GM21825 (cell line): ENCODE results near the gene MCF2L.
"Not testable (repeated sequence)": the region's sequence is repeated elsewhere in the genome, so short reads cannot be mapped to it uniquely, and the experiment has no call there.

Source experiments
- ATAC-seq: cut with Tn5 transposase; IDR thresholded peaks from one replicate; pipeline ENCODE4 v1.9.1; 2021; ENCODE audit warnings: mild to moderate bottlenecking, moderate library complexity; ENCODE audit not compliant: unreplicated experiment

The MCF2L gene

GRCh38 chr13:113092776-113093579 lies 124.0 kb downstream of the MCF2L start:
- no peak for ATAC-seq

- ATAC-seq = no peak
Observed at GRCh38 chr13:113093580-113094409, 124.8 kb downstream of the MCF2L start.

- ATAC-seq = no peak
Observed at GRCh38 chr13:113094410-113094800, 125.4 kb downstream of the MCF2L start.

GRCh38 chr13:113095146-113096051 lies 126.4 kb downstream of the MCF2L start:
- no peak for ATAC-seq

- no peak for ATAC-seq
Observed at GRCh38 chr13:113096052-113096744, 127.2 kb downstream of the MCF2L start.

GRCh38 chr13:113096745-113097305 lies 127.8 kb downstream of the MCF2L start:
- no peak for ATAC-seq

GRCh38 chr13:113097651-113098050 lies 128.6 kb downstream of the MCF2L start:
- no peak for ATAC-seq

GRCh38 chr13:113098162-113098732 lies 129.2 kb downstream of the MCF2L start:
- ATAC-seq = no peak

- no peak for ATAC-seq
Observed at GRCh38 chr13:113099142-113099541, 130.1 kb downstream of the MCF2L start.

GRCh38 chr13:113102302-113102701 lies 133.3 kb downstream of the MCF2L start:
- ATAC-seq = not testable (repeated sequence)

GRCh38 chr13:113102727-113103126 lies 133.7 kb downstream of the MCF2L start:
- ATAC-seq = no peak

GRCh38 chr13:113103646-113104045 lies 134.6 kb downstream of the MCF2L start:
- no peak for ATAC-seq

- ATAC-seq = no peak
Observed at GRCh38 chr13:113105032-113105920, 136.3 kb downstream of the MCF2L start, which contains the start of gene F7. F7 (plus strand) TSS chr13:113105791; CDS start chr13:113105842, 51 bp downstream.

- ATAC-seq = no peak
Observed at GRCh38 chr13:113105921-113106452, 137.0 kb downstream of the MCF2L start.

GRCh38 chr13:113106711-113107351 lies 137.8 kb downstream of the MCF2L start:
- ATAC-seq = no peak

- not testable (repeated sequence) for ATAC-seq
Observed at GRCh38 chr13:113108521-113108920, 139.5 kb downstream of the MCF2L start.

GRCh38 chr13:113109151-113110047 lies 140.4 kb downstream of the MCF2L start:
- ATAC-seq = no peak
